Measurements from ENCODE around the gene PLCL1.

The PLCL1 gene

DNA sequence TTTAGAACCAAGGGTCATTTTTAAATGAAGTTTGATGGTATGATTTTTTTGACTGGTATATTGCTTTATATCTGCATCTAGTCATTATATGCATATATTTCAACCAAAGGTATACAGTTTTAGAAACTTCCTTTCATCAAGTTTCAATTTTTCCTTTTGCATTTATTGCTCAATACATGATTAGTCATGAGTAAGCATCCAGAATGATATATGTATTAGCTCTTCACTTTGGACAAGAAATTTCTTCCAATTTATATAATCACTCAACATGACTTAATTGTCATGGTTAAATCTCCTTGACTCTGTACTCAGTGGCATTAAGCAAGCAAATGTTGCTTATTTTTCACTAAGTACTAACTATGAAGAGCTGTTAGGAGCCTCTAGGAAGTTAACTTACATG, 123.6 kb downstream of the PLCL1 start:
- no peak for DNase-seq (ENCODE audit: low read depth in 2 of 2)

DNA sequence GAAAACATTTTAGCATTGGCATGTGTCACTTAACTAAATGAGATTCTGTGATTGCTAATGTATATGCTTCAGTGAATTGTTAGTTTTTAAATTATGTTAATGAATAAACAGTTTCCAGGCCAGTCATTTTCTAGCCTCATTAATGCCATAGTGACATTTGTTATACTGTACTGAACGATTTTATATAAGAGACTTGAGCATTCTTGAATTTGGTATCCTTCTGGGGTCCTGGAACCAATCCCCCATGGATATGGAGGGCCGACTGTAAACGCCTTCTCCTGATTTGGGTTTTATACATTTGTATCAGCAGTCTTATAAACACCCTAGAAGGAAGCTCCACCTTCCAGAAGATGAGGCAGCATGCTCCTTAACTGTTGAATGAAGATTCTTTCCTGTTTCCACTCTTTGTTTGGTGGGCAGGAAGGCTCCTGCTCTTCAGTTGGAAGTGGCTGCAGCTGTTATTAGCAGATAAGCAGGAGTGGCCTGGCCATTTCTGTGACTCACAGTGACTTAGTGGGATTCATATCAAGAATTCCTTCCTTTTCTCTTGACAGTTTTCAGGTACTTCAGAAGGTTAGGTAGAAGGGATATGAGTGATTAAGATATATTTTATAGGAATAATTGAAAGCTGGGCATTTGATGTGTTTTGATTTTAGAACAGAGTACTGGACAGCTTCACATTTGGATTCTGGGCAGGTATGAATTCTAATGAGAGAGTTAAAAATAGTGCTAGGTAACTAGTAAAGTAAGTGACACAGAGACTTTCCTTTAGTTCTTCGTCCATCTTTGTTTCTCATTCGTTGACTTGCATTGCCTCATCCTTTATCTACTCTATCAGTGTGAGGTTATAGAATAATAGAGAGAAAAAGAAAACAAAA, 124.9 kb downstream of the PLCL1 start:
- DNase-seq (ENCODE audit: low read depth in 2 of 2): no peak

DNA sequence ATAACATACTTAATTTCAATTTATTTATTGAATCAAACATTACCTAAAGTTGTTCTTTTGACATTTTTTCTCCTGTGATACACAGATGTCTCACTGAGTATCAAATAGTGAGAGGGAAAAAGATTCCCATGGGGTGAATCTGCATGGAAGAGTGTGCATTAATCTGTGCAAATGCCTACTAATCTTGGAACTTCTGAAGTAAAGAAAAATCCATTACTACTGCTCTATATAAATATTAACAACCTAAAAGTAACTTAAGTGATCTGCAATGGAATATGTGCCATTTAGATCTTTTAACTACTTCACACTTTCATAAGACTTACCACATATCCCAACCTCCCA, 125.5 kb downstream of the PLCL1 start:
- DNase-seq (ENCODE audit: low read depth in 2 of 2): no peak

- no peak for DNase-seq (ENCODE audit: low read depth in 2 of 2)
These were observed 126.3 kb downstream of the PLCL1 start for GRCh38 chr2:197930570-197931278.

- DNase-seq (ENCODE audit: low read depth in 2 of 2): no peak
These were observed 127.4 kb downstream of the PLCL1 start for GRCh38 chr2:197931661-197932312.

DNA sequence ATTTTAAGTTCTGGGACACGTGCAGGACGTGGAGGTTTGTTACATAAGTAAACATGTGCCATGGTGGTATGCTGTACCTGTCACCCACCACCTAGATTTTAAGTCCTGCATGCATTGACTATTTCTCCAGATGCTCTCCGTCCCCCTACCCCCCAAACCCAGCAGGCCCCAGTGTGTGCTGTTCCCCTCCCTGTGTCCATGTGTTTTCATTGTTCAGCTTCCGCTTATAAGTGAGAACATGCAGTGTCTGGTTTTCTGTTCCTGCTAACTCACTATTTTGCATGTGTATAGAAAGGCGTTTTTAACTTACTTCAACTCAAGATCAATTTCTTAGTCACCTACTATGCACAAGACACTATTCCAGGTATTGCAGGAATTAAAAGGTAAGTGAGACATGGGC, 128.0 kb downstream of the PLCL1 start:
- no peak for DNase-seq (ENCODE audit: low read depth in 2 of 2)

- DNase-seq (ENCODE audit: low read depth in 2 of 2): no peak
These were observed 130.0 kb downstream of the PLCL1 start for GRCh38 chr2:197934261-197934933.

DNA sequence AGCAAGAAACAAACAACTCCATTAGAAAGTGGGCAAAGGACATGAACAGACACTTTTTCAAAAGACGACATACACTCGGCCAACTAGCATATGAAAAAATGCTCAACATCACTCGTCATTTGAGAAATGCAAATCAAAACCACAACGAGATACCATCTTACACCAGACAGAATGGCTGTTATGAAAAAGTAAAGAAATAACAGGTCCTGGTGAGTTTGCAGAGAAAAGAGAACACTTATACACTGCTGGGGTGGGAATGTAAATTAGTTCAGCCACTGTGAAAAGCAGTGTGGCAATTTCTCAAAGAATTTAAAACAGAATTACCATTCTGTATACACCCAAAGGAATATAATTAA, 130.5 kb downstream of the PLCL1 start:
- no peak for DNase-seq (ENCODE audit: low read depth in 2 of 2)

DNA sequence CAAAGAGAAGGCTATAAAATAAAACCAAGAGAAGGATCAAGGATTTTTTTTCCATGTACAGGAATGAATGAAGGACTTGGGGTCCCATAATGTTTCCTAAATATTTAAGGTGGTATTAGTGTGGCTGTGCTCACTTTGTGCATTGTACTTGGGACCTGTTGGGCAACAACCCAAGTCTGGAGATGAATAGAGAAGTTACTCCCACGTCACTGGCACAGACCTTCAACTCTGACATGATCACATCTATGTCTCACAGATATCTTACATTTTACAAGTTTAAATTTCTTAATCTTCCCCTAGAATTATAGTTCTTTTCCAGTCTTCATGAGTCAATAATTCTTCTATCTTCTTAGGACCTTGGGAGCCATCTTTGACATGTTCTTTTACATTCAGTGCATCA, 133.4 kb downstream of the PLCL1 start:
- no peak for DNase-seq (ENCODE audit: low read depth in 2 of 2)

- DNase-seq (ENCODE audit: low read depth in 2 of 2): no peak
These were observed 134.2 kb downstream of the PLCL1 start for GRCh38 chr2:197938555-197938954.

DNA sequence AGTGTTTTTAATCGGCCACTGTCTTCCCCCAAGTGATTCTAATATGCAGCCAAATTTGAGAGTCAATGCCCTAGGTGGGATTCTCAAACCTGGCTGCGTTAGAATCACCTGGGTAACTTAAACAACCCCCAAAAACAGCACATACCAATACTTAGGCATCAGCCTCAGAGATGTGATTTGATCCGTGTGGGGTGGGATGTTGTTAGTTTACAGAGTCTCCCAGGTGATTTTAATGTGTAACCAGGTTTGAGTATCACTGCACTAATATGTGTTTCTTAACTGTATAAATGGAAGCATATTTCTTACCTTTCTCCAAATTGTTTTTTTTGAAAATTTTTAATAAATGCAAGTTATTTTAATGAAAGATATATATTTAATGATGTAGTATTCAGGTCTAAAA, 135.4 kb downstream of the PLCL1 start:
- no peak for DNase-seq (ENCODE audit: low read depth in 2 of 2)

GRCh38 chr2:197940382-197940781, 136.0 kb downstream of the PLCL1 start:
- no peak for DNase-seq (ENCODE audit: low read depth in 2 of 2)

DNA sequence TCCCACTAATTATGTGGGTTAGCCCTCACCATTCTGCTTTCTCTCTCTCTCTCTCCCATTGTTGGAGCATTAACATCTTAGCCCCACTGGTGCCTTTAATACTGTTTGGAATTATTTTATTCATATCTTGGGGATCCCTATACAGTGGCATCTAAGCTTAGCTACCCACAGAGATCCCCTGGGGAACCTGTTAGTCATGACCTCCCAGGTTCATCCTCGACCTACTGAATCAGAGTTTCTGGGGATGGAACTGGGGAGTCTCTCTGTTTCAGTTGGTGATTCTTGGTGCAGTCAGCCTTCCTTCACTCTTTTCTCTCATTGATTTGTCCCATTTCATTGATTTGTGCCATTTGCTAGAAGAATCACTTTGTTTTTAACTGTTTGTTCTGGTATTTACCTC, 137.3 kb downstream of the PLCL1 start:
- DNase-seq (ENCODE audit: low read depth in 2 of 2): no peak

- DNase-seq (ENCODE audit: low read depth in 2 of 2): no peak
These were observed 139.3 kb downstream of the PLCL1 start for GRCh38 chr2:197943731-197944130.

GRCh38 chr2:197944416-197945096, 140.2 kb downstream of the PLCL1 start:
- DNase-seq (ENCODE audit: low read depth in 2 of 2): no peak

DNA sequence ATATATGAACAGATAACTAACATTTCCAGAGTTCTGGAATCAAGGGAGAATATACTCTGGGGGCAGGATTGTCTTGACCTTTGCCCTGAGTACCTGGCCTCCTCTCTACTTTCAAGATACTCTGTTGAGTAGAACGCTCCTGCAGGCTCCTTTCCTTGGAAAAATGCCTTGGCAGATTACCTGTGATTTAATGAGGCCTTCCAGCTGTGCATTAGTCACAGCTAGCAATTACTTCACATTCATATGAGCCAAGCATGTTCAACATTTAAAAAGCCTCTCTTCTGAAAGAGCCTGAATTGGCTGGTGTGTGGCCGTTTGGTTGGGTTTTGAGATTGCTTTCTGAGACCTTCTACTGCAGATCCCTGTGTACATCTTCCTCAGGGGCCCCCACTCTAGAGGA, 142.2 kb downstream of the PLCL1 start:
- DNase-seq (ENCODE audit: low read depth in 2 of 2): no peak

DNA sequence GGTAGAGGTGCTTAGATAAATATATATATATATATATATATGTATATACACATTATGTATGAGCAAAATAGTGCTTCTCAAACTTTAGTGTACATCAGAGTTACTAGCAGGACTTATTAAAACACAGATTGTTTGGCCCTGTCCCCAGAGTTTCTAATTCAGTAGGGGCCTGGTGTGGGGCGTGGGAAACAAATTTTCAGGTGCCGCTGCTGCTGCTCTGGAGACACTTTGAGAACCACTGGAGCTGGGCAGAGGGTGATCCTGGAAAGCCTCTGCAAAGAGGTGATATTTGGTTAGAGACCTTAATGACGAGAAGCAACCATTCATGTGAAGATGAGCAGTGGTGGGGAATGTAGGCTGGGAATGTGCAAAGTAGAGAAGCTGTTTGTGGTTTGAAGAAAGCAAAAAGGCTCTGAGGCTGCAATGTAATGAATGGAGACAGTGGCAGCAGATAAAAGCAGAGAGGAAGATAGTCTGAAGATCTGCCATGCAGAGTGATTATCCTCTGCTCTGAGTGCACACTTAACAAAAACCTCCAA, 142.9 kb downstream of the PLCL1 start:
- no peak for DNase-seq (ENCODE audit: low read depth in 2 of 2)

- no peak for DNase-seq (ENCODE audit: low read depth in 2 of 2)
These were observed 144.8 kb downstream of the PLCL1 start for GRCh38 chr2:197949224-197949623.

DNA sequence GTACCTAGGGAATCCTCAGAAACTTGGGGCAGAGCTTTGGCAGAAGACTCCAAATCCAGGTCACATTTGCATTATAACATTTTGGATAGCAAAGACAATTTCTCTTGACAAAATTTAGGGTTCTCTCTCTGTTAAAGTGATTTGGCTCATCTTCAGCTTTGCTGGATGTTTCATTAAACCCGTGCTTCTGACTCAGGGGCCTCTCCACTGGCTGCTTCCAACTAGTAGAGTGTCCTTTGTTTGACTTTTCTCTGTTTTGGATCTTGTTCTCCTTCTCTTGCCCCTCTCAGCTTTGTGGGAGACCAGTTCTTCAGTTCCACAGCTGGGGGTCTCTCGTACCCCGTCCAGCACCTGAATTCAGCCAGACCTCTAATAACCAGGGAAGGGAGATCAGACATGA, 145.6 kb downstream of the PLCL1 start:
- DNase-seq (ENCODE audit: low read depth in 2 of 2): no peak

DNA sequence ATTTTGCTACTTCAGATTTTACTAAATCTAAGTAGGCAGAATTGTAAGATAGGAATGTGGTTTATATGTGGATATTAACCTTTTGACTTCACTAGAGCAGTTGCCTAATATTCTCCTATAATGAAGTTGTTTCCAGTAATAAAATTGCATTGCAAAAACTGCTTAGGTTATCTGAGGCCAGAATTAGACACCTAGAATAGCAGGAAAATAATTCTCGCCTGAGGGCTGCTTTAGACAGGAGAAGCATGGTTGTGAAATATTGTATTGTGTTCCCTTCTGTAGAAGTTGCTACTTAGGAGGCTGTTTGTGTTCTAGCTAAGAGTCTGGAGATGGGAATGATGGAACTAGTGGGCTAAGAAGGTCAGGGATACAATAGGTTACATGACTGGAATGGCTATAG, 146.3 kb downstream of the PLCL1 start:
- no peak for DNase-seq (ENCODE audit: low read depth in 2 of 2)

- no peak for DNase-seq (ENCODE audit: low read depth in 2 of 2)
These were observed 148.3 kb downstream of the PLCL1 start for GRCh38 chr2:197952540-197953202.
